NCI-H2227 (cell line): ENCODE results near the gene GNAT3.

Experiments used
- DNase-seq: peaks from one replicate; lab custom pipeline; 2025; ENCODE audit not compliant: unreplicated experiment; lab: John Stamatoyannopoulos, UW

GNAT3 gene

GRCh38 chr7:80505900-80506500 lies 5.9 kb downstream of the GNAT3 start:
- DNase-seq = no peak

GRCh38 chr7:80500325-80500724 lies 11.5 kb downstream of the GNAT3 start:
- no peak for DNase-seq

- DNase-seq = no peak
Observed at GRCh38 chr7:80499350-80499953, 12.4 kb downstream of the GNAT3 start.

GRCh38 chr7:80498481-80499349 lies 13.1 kb downstream of the GNAT3 start:
- no peak for DNase-seq

GRCh38 chr7:80496586-80496985 lies 15.3 kb downstream of the GNAT3 start:
- no peak for DNase-seq

- no peak for DNase-seq
Observed at GRCh38 chr7:80493121-80493849, 18.6 kb downstream of the GNAT3 start.

- no peak for DNase-seq
Observed at GRCh38 chr7:80491462-80491861, 20.4 kb downstream of the GNAT3 start.

- DNase-seq = no peak
Observed at GRCh38 chr7:80488851-80489370, 23.0 kb downstream of the GNAT3 start.

GRCh38 chr7:80488406-80488805 lies 23.5 kb downstream of the GNAT3 start:
- DNase-seq = no peak

- DNase-seq = no peak
Observed at GRCh38 chr7:80485721-80486120, 26.1 kb downstream of the GNAT3 start.

- DNase-seq = no peak
Observed at GRCh38 chr7:80482950-80483349, 28.9 kb downstream of the GNAT3 start.

- no peak for DNase-seq
Observed at GRCh38 chr7:80481196-80481884, 30.5 kb downstream of the GNAT3 start.

- no peak for DNase-seq
Observed at GRCh38 chr7:80480566-80480965, 31.3 kb downstream of the GNAT3 start.

GRCh38 chr7:80478683-80479082 lies 33.2 kb downstream of the GNAT3 start:
- DNase-seq = no peak

- DNase-seq = no peak
Observed at GRCh38 chr7:80476035-80476434, 35.8 kb downstream of the GNAT3 start.

- DNase-seq = no peak
Observed at GRCh38 chr7:80475383-80475782, 36.5 kb downstream of the GNAT3 start.

GRCh38 chr7:80473751-80474150 lies 38.1 kb downstream of the GNAT3 start:
- DNase-seq = no peak

- DNase-seq = no peak
Observed at GRCh38 chr7:80472491-80473200, 39.2 kb downstream of the GNAT3 start.

- DNase-seq = no peak
Observed at GRCh38 chr7:80468931-80469714, 42.7 kb downstream of the GNAT3 start.
